IMR-90 (cell line): ENCODE measurements around the gene SLAMF1. TPM values are rescaled to one million over a fixed set of nuclear protein-coding genes. Genes with fewer than 3 reads are reported as not detected.

ENCODE experiments used
- ATAC-seq: fragments of 200-7000 bp; cut with Tn5 transposase; 2 replicates; pipeline ENCODE4 v1.9.1; 2020; ENCODE audit warnings: low read depth, mild to moderate bottlenecking, moderate library complexity
- BruUV-seq: library from RNA; stranded (reverse); fragments of 400-500 nt; replicated peaks from 2 replicates; lab custom pipeline; 2021; lab: Mats Ljungman, UMichigan
- CTCF ChIA-PET: fragments of 300-600 bp; formaldehyde crosslinking; extraction: SDS; loops from one replicate; lab custom pipeline; 2021; ENCODE audit warnings: antibody characterized with exemption; lab: Yijun Ruan, JAX
- POLR2A ChIA-PET: fragments of 300-600 bp; sonication (Branson Sonifier 250); formaldehyde crosslinking; loops from one replicate; lab custom pipeline; 2022; ENCODE audit warnings: antibody characterized with exemption; ENCODE audit not compliant: unreplicated experiment; lab: Charles Lee
- DNase-seq: peaks from one replicate; pipeline ENCODE4 v3.0.0; 2013
- H2AFZ ChIP-seq: replicated peaks from 2 replicates; pipeline ENCODE3; 2013; ENCODE audit warnings: low read length, mild to moderate bottlenecking; ENCODE audit not compliant: poor library complexity
- H2AK5ac ChIP-seq: 2 replicates; pipeline ENCODE4 v1.6.1; 2013; ENCODE audit warnings: low read depth, low read length, inconsistent platforms
- H2AK9ac ChIP-seq: replicated peaks from 2 replicates; pipeline ENCODE3; 2013; ENCODE audit warnings: mild to moderate bottlenecking, low read depth, low read length, moderate library complexity; ENCODE audit not compliant: poor library complexity
- H2BK120ac ChIP-seq: 2 replicates; pipeline ENCODE4 v1.6.1; 2013; ENCODE audit warnings: low read depth, low read length, inconsistent platforms
- H2BK15ac ChIP-seq: 3 replicates; pipeline ENCODE4 v1.6.1; 2013; ENCODE audit warnings: low read depth, low read length, inconsistent platforms
- H2BK20ac ChIP-seq: 2 replicates; pipeline ENCODE4 v1.6.1; 2013; ENCODE audit warnings: low read depth, mild to moderate bottlenecking, inconsistent platforms, low read length, moderate library complexity
- H2BK5ac ChIP-seq: 2 replicates; pipeline ENCODE4 v1.6.1; 2013; ENCODE audit warnings: mild to moderate bottlenecking, low read depth, low read length, inconsistent platforms; ENCODE audit not compliant: poor library complexity, severe bottlenecking
- H3K14ac ChIP-seq: replicated peaks from 2 replicates; pipeline ENCODE4 v1.6.1; 2013; ENCODE audit warnings: low read depth, low read length, inconsistent platforms
- H3K18ac ChIP-seq: 2 replicates; pipeline ENCODE4 v1.6.1; 2013; ENCODE audit warnings: low read depth, low read length, control low read depth
- H3K23ac ChIP-seq: 2 replicates; pipeline ENCODE4 v1.6.1; 2013; ENCODE audit warnings: low read depth, low read length, inconsistent platforms
- H3K27ac ChIP-seq: 2 replicates; pipeline ENCODE4 v1.5.1; 2013; ENCODE audit warnings: mild to moderate bottlenecking, control low read depth, low read length; ENCODE audit not compliant: insufficient read depth
- H3K27me3 ChIP-seq: 2 replicates; pipeline ENCODE4 v1.6.1; 2013; ENCODE audit warnings: low read length; ENCODE audit not compliant: control insufficient read depth, insufficient read depth
- H3K36me3 ChIP-seq: 2 replicates; pipeline ENCODE4 v1.6.1; 2013; ENCODE audit warnings: low read length, mixed read lengths; ENCODE audit not compliant: control insufficient read depth, insufficient read depth
- H3K4ac ChIP-seq: 2 replicates; pipeline ENCODE4 v1.6.1; 2013; ENCODE audit warnings: low read depth, low read length, inconsistent platforms
- H3K4me1 ChIP-seq: 2 replicates; pipeline ENCODE4 v1.6.1; 2013; ENCODE audit warnings: low read length, mixed read lengths; ENCODE audit not compliant: control insufficient read depth, insufficient read depth
- H3K4me2 ChIP-seq: 2 replicates; pipeline ENCODE4 v1.6.1; 2013; ENCODE audit warnings: low read depth, mild to moderate bottlenecking, control low read depth, low read length, moderate library complexity
- H3K4me3 ChIP-seq: 2 replicates; pipeline ENCODE4 v1.5.1; 2013; ENCODE audit warnings: low read depth, mild to moderate bottlenecking, control low read depth, low read length, moderate library complexity; ENCODE audit not compliant: insufficient read depth
- H3K56ac ChIP-seq: 2 replicates; pipeline ENCODE4 v1.6.1; 2013; ENCODE audit warnings: low read length, inconsistent platforms; ENCODE audit not compliant: insufficient read depth; ENCODE audit errors: extremely low read depth
- H3K79me1 ChIP-seq, 2 experiments: 2 replicates each; pipeline ENCODE4 v1.6.1; 2013; ENCODE audit warnings: low read length in 2 of 2, inconsistent platforms in 1 of 2, low read depth in 1 of 2
- H3K9ac ChIP-seq: 2 replicates; pipeline ENCODE4 v1.6.1; 2013; ENCODE audit warnings: low read depth, low read length, control low read depth
- H3K9me1 ChIP-seq: 2 replicates; pipeline ENCODE4 v1.6.1; 2013; ENCODE audit warnings: low read length, inconsistent platforms; ENCODE audit not compliant: insufficient read depth
- H3K9me3 ChIP-seq: 2 replicates; pipeline ENCODE4 v1.6.1; 2013; ENCODE audit warnings: low read length; ENCODE audit not compliant: control insufficient read depth, insufficient read depth
- H4K20me1 ChIP-seq: 2 replicates; pipeline ENCODE4 v1.6.1; 2013; ENCODE audit warnings: low read length, inconsistent platforms; ENCODE audit not compliant: insufficient read depth
- H4K5ac ChIP-seq: 2 replicates; pipeline ENCODE4 v1.6.1; 2013; ENCODE audit warnings: mild to moderate bottlenecking, low read depth, low read length, control low read depth
- H4K8ac ChIP-seq, 2 experiments: 2 replicates each; pipeline ENCODE4 v1.6.1; 2013; ENCODE audit warnings: low read depth in 2 of 2, low read length in 2 of 2, control low read depth in 1 of 2, inconsistent platforms in 1 of 2
- H4K91ac ChIP-seq: 2 replicates; pipeline ENCODE4 v1.6.1; 2013; ENCODE audit warnings: low read depth, low read length, inconsistent platforms; ENCODE audit not compliant: insufficient read depth
- CHD1 ChIP-seq: IDR thresholded peaks from 2 replicates; pipeline ENCODE4 v1.6.1; 2012; ENCODE audit warnings: low read depth, low read length, improper control_type of control experiment
- ELK1 ChIP-seq: fragments of 150-350 bp; IDR thresholded peaks from 2 replicates; pipeline ENCODE4 v1.6.1; 2016; ENCODE audit warnings: low read depth, mild to moderate bottlenecking, low read length, moderate library complexity, borderline replicate concordance
- FOS ChIP-seq: fragments of 150-350 bp; IDR thresholded peaks from 2 replicates; pipeline ENCODE4 v1.6.1; 2016; ENCODE audit warnings: low read depth, low read length
- MAZ ChIP-seq: IDR thresholded peaks from 2 replicates; pipeline ENCODE4 v1.6.1; 2012; ENCODE audit warnings: low read depth, mild to moderate bottlenecking, low read length, improper control_type of control experiment, moderate library complexity, borderline replicate concordance
- RAD21 ChIP-seq: IDR thresholded peaks from 2 replicates; pipeline ENCODE4 v1.6.1; 2012; ENCODE audit warnings: low read length, improper control_type of control experiment
- RCOR1 ChIP-seq: IDR thresholded peaks from 2 replicates; pipeline ENCODE4 v1.6.1; 2012; ENCODE audit warnings: mild to moderate bottlenecking, low read length, improper control_type of control experiment; ENCODE audit not compliant: insufficient replicate concordance
- RFX5 ChIP-seq: IDR thresholded peaks from 2 replicates; pipeline ENCODE4 v1.8.0; 2012; ENCODE audit warnings: low read depth, mild to moderate bottlenecking, low read length, moderate library complexity
- WGBS, 2 experiments: methylation state at CpG; one replicate each; pipeline versions ENCODE4 v1.1.5 to v1.1.7; 2013; ENCODE audit warnings: missing lambda C conversion rate in 2 of 2; ENCODE audit not compliant: insufficient read length in 1 of 2; ENCODE audit errors: extremely low coverage in 2 of 2; 5-methylcytosine and 5-hydroxymethylcytosine counted together
- dilution Hi-C: fragments of 300-500 bp; cut with HindIII; formaldehyde crosslinking; loops from one replicate; pipeline ENCODE4 v1.14.3; 2018; ENCODE audit warnings: low sequenced_read_pairs; ENCODE audit not compliant: unreplicated experiment
- in situ Hi-C: fragments of 300-500 bp; cut with MboI; formaldehyde crosslinking; loops from 3 replicates; pipeline ENCODE4 v1.14.3; 2019; ENCODE audit warnings: low sequenced_read_pairs, inconsistent platforms, mixed read lengths
- intact Hi-C: fragments of 100-400 bp; cut with micrococcal nuclease; formaldehyde crosslinking; loops from 2 replicates; pipeline ENCODE4 v1.10.0; 2022
- polyA plus RNA-seq, 3 experiments: library from polyadenylated mRNA; depleted of rRNA; stranded (reverse); fragments of >200 nt; gene quantifications; 2 replicates each; pipeline ENCODE4 v1.2.3, GENCODE V29; 2012; ENCODE audit warnings: low replicate concordance in 1 of 3
- total RNA-seq: library from RNA; depleted of rRNA; stranded (reverse); fragments of >200 nt; gene quantifications from 2 replicates; pipeline ENCODE4 v1.2.3, GENCODE V29; 2012

The SLAMF1 gene
- total and polyA plus RNA-seq, 2 of the 4 experiments (the other 2 are of a cell fraction) = not detected

DNA sequence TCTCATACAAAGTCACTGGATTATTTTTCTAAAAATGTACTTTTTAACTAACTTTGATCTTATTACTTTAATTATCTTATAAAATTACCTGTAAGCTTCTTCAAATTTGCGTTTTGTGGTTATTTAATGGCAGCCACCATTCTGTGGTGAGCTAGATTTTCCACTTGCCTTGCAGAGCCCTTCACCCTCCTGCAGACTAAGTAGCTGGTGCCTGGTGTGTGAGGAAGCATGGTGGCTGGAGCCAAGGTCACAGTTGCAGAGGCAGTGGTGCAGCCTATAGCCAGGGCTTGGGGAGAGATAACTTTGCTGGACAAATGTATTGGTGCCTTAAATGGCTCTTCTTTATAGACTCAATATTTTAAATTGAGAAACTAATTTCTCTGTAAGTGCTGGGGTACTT, 56.4 kb downstream of the SLAMF1 start:
- in situ Hi-C loops = no loop called here
- no peak overlapping the region for H4K5ac ChIP-seq

More for the DNA sequence above, 56.4 kb downstream of the SLAMF1 start:
- H4K8ac ChIP-seq = no peak overlapping the region
- no peaks in the 10 kb centered on the region for H3K79me1 ChIP-seq
- intact Hi-C loops (no loop called here), dilution Hi-C loops (no loop called here)
- no peaks in the 10 kb centered on the region for H3K36me3 ChIP-seq
- H3K4me3 ChIP-seq = no peak overlapping the region
- POLR2A ChIA-PET = no interaction called here
- no peak overlapping the region for H2BK120ac ChIP-seq
- no peak for DNase-seq
- no peak overlapping the region for H3K23ac ChIP-seq
- H2AK9ac ChIP-seq = no peak overlapping the region
- no peaks in the 10 kb centered on the region for H3K9me1 ChIP-seq
- no peak overlapping the region for H2BK15ac ChIP-seq
- no peak overlapping the region for H2AK5ac ChIP-seq
- ATAC-seq = no peak
- no peak for TF ChIP-seq MAZ
- TF ChIP-seq RCOR1 = no peak
- TF ChIP-seq CHD1 = no peak
- TF ChIP-seq FOS = no peak
- no peak for TF ChIP-seq ELK1
- no peak for TF ChIP-seq RAD21
- TF ChIP-seq RFX5 = no peak
- H3K27me3 ChIP-seq = no peaks in the 10 kb centered on the region
- H2BK5ac ChIP-seq = no peak overlapping the region
- H3K14ac ChIP-seq = no peak overlapping the region
- H3K9me3 ChIP-seq = no peaks in the 10 kb centered on the region
- no peaks in the 10 kb centered on the region for H3K4me1 ChIP-seq
- no peak overlapping the region for H3K18ac ChIP-seq
- H3K9ac ChIP-seq = no peak overlapping the region
- no peak overlapping the region for H3K56ac ChIP-seq
- no peak overlapping the region for H4K91ac ChIP-seq
- H2BK20ac ChIP-seq = no peak overlapping the region
- BruUV-seq = no TSS peak
- CTCF ChIA-PET = no interaction called here
- no peaks in the 10 kb centered on the region for H4K20me1 ChIP-seq
- no peak overlapping the region for H3K4ac ChIP-seq
- H3K27ac ChIP-seq = no peak overlapping the region
- no peak overlapping the region for H2AFZ ChIP-seq
- no CpG with 5 or more reads among the region's 1 CpG for WGBS, 2 experiments
- no peak overlapping the region for H3K4me2 ChIP-seq
